H9 (cell line): ENCODE results near the gene KLHDC8A. TPM values are rescaled to one million over a fixed set of nuclear protein-coding genes. Genes with fewer than 3 reads are reported as not detected.

Experiments used
- DNase-seq: peaks from one replicate; pipeline ENCODE4 v3.0.0-alpha.2; 2017
- H2AFZ ChIP-seq: one replicate; pipeline ENCODE4 v1.6.1; 2013; ENCODE audit warnings: mild to moderate bottlenecking, low read length, control low read depth, moderate library complexity
- H2AK5ac ChIP-seq: 2 replicates; pipeline ENCODE4 v1.6.1; 2013; ENCODE audit warnings: low read length, control low read depth, mixed read lengths; ENCODE audit not compliant: insufficient read length
- H2BK120ac ChIP-seq: one replicate; pipeline ENCODE4 v1.6.1; 2013; ENCODE audit warnings: low read depth, mild to moderate bottlenecking, low read length, control low read depth, inconsistent platforms; ENCODE audit not compliant: poor library complexity, severe bottlenecking
- H2BK12ac ChIP-seq: 2 replicates; pipeline ENCODE4 v1.6.1; 2013; ENCODE audit warnings: low read length, control low read depth, mixed read lengths, low read depth; ENCODE audit not compliant: insufficient read length
- H2BK15ac ChIP-seq: 2 replicates; pipeline ENCODE4 v1.6.1; 2013; ENCODE audit warnings: low read depth, low read length, control low read depth
- H2BK20ac ChIP-seq: one replicate; pipeline ENCODE4 v1.6.1; 2013; ENCODE audit warnings: low read depth, mild to moderate bottlenecking, low read length, control low read depth, inconsistent platforms; ENCODE audit not compliant: poor library complexity, severe bottlenecking
- H2BK5ac ChIP-seq: 2 replicates; pipeline ENCODE4 v1.6.1; 2013; ENCODE audit warnings: low read length, control low read depth, mixed read lengths; ENCODE audit not compliant: insufficient read length
- H3K14ac ChIP-seq: 2 replicates; pipeline ENCODE4 v1.6.1; 2013; ENCODE audit warnings: low read length, control low read depth; ENCODE audit not compliant: insufficient read depth
- H3K18ac ChIP-seq: 2 replicates; pipeline ENCODE4 v1.6.1; 2013; ENCODE audit warnings: low read depth, mild to moderate bottlenecking, mixed read lengths, low read length, control low read depth; ENCODE audit not compliant: insufficient read length
- H3K23ac ChIP-seq: 2 replicates; pipeline ENCODE4 v1.6.1; 2013; ENCODE audit warnings: low read length, control low read depth, mixed read lengths, low read depth; ENCODE audit not compliant: insufficient read length
- H3K23me2 ChIP-seq: 2 replicates; pipeline ENCODE4 v1.6.1; 2013; ENCODE audit warnings: low read depth, mild to moderate bottlenecking, mixed read lengths, low read length, control low read depth; ENCODE audit not compliant: insufficient read length, poor library complexity, severe bottlenecking
- H3K27ac ChIP-seq: 2 replicates; pipeline ENCODE4 v1.5.1; 2013; ENCODE audit warnings: low read length, control low read depth, mixed read lengths, low read depth; ENCODE audit not compliant: insufficient read length
- H3K27me3 ChIP-seq: 2 replicates; pipeline ENCODE4 v1.6.1; 2013; ENCODE audit warnings: low read length, control low read depth, inconsistent platforms; ENCODE audit not compliant: insufficient read depth
- H3K4ac ChIP-seq: 2 replicates; pipeline ENCODE4 v1.6.1; 2013; ENCODE audit warnings: low read depth, mild to moderate bottlenecking, control low read depth, inconsistent platforms, low read length, moderate library complexity
- H3K4me1 ChIP-seq: 2 replicates; pipeline ENCODE4 v1.6.1; 2013; ENCODE audit warnings: low read length, control low read depth, inconsistent platforms; ENCODE audit not compliant: insufficient read depth
- H3K4me2 ChIP-seq: 2 replicates; pipeline ENCODE4 v1.6.1; 2013; ENCODE audit warnings: low read length, control low read depth, mixed read lengths; ENCODE audit not compliant: insufficient read length, insufficient read depth
- H3K56ac ChIP-seq: 2 replicates; pipeline ENCODE4 v1.6.1; 2013; ENCODE audit warnings: low read depth, mild to moderate bottlenecking, mixed read lengths, low read length, control low read depth; ENCODE audit not compliant: insufficient read length
- H3K79me1 ChIP-seq: 2 replicates; pipeline ENCODE4 v1.6.1; 2013; ENCODE audit warnings: low read depth, mild to moderate bottlenecking, moderate library complexity, low read length, control low read depth, inconsistent platforms; ENCODE audit not compliant: insufficient read depth, poor library complexity, severe bottlenecking
- H3K79me2 ChIP-seq: 2 replicates; pipeline ENCODE4 v1.6.1; 2013; ENCODE audit warnings: low read length, control low read depth, inconsistent platforms; ENCODE audit not compliant: insufficient read depth
- H3K9ac ChIP-seq: 2 replicates; pipeline ENCODE4 v1.6.1; 2013; ENCODE audit warnings: low read length, control low read depth, mixed read lengths; ENCODE audit not compliant: insufficient read length; ENCODE audit errors: extremely low read depth
- H3K9me3 ChIP-seq: one replicate; pipeline ENCODE4 v1.6.1; 2013; ENCODE audit warnings: low read depth, low read length, inconsistent platforms; ENCODE audit not compliant: control insufficient read depth
- H3T11ph ChIP-seq: one replicate; pipeline ENCODE4 v1.6.1; 2013; ENCODE audit warnings: mild to moderate bottlenecking, low read length, control low read depth, inconsistent platforms
- H4K20me1 ChIP-seq: one replicate; pipeline ENCODE4 v1.6.1; 2013; ENCODE audit not compliant: control insufficient read depth, insufficient read length, insufficient read depth
- H4K5ac ChIP-seq: 2 replicates; pipeline ENCODE4 v1.6.1; 2013; ENCODE audit warnings: low read depth, mild to moderate bottlenecking, mixed read lengths, low read length, control low read depth; ENCODE audit not compliant: insufficient read length
- H4K8ac ChIP-seq: replicated peaks from 2 replicates; pipeline ENCODE4 v1.6.1; 2013; ENCODE audit warnings: low read length, control low read depth, mixed read lengths, low read depth; ENCODE audit not compliant: insufficient read length
- H4K91ac ChIP-seq: 2 replicates; pipeline ENCODE4 v1.6.1; 2013; ENCODE audit warnings: low read depth, mild to moderate bottlenecking, moderate library complexity, mixed read lengths, low read length, control low read depth; ENCODE audit not compliant: insufficient read length
- H3K27ac Mint-ChIP-seq, 3 experiments: 2 replicates in 2 of 3; 3 replicates in 1 of 3; pipeline ENCODE4 v1.8.0; 2020 to 2021; ENCODE audit warnings: mixed read lengths in 3 of 3, mild to moderate bottlenecking in 1 of 3, moderate library complexity in 1 of 3
- H3K27me3 Mint-ChIP-seq: 2 replicates; pipeline ENCODE4 v1.8.0; 2021; ENCODE audit warnings: low read depth, mild to moderate bottlenecking, moderate library complexity, mixed read lengths
- H3K36me3 Mint-ChIP-seq, 3 experiments: 2 replicates in 2 of 3; 3 replicates in 1 of 3; pipeline ENCODE4 v1.8.0; 2020 to 2021; ENCODE audit warnings: low read depth in 3 of 3, mixed read lengths in 3 of 3; ENCODE audit not compliant: insufficient read depth in 1 of 3
- H3K4me1 Mint-ChIP-seq, 2 experiments: 2 replicates each; pipeline ENCODE4 v1.8.0; 2020; ENCODE audit warnings: mixed read lengths in 2 of 2
- H3K4me3 Mint-ChIP-seq, 2 experiments: 2 replicates in 1 of 2; 3 replicates in 1 of 2; pipeline ENCODE4 v1.8.0; 2020 to 2021; ENCODE audit warnings: mild to moderate bottlenecking in 2 of 2, mixed read lengths in 2 of 2, moderate library complexity in 1 of 2
- H3K9me3 Mint-ChIP-seq, 2 experiments: 2 replicates in 1 of 2; 3 replicates in 1 of 2; pipeline ENCODE4 v1.8.0; 2020; ENCODE audit warnings: mild to moderate bottlenecking in 2 of 2, mixed read lengths in 2 of 2, moderate library complexity in 1 of 2
- CTCF ChIP-seq: fragments of 200-600 bp; sonication (generic); conservative IDR thresholded peaks from 3 replicates; pipeline ENCODE4 v1.8.0; 2021; ENCODE audit warnings: antibody characterized with exemption, mild to moderate bottlenecking
- WGBS: extraction: QIAGEN DNeasy Blood & Tissue Kit; methylation state at CpG from one replicate; pipeline ENCODE4 v1.1.7; 2013; ENCODE audit warnings: missing lambda C conversion rate, low lambda C conversion rate, mixed read lengths; ENCODE audit not compliant: insufficient read length; ENCODE audit errors: extremely low coverage; 5-methylcytosine and 5-hydroxymethylcytosine counted together
- total RNA-seq: library from RNA; stranded (reverse); gene quantifications from 2 replicates; pipeline ENCODE4 v1.2.1, GENCODE V29; 2021

KLHDC8A gene
- total RNA-seq, 1 experiment from 2014 or later, result 0.96 TPM

DNA sequence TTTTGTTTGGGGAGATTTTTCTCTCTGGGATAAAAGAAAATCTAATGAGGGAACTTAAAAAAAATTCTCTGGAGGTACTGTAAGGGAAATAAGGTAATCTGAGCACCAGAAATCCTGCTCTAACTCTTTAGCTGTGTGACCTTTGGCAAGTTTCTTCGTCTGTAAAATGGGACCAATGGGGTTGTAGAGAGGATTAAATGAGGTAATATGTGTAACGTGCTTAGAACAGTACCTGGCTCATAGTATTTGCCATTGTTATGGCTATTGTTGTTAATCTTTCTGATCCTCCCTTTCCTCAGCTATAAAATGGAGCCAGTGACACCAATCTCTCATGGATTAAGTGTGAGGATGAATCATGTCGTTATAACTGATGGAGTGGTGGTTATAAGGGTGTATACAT, 845 bp upstream of the KLHDC8A start:
- Histone ChIP-seq H3K23me2 (no peaks in the 10 kb centered on the region), H3K4me1 (peaks cover 10% of the 10 kb centered on the region; the same call in 1 of the 2 replicates), H4K5ac (no peak overlapping the region), H4K91ac (no peak overlapping the region), H3K9me3 (no peaks in the 10 kb centered on the region), H2AK5ac (no peak overlapping the region), H3K4me2 (no peak overlapping the region), H3K23ac (no peak overlapping the region), H3K56ac (no peak overlapping the region), H2BK12ac (no peak overlapping the region), H3K4ac (no peak overlapping the region), H3K9ac (no peak overlapping the region), H2BK20ac (no peak overlapping the region), H4K8ac (no peak overlapping the region), H3T11ph (no peak overlapping the region), H3K27ac (no peak overlapping the region), H2AFZ (no peak overlapping the region), H3K14ac (no peak overlapping the region), H2BK120ac (no peak overlapping the region), H3K18ac (no peak overlapping the region), H2BK5ac (no peak overlapping the region), H3K79me2 (no peaks in the 10 kb centered on the region), H4K20me1 (no peaks in the 10 kb centered on the region), H2BK15ac (no peak overlapping the region), H3K27me3 (no peaks in the 10 kb centered on the region), H3K79me1 (no peaks in the 10 kb centered on the region)
- no peak for TF ChIP-seq CTCF
- Mint-ChIP-seq H3K27ac (no peak overlapping the region), H3K4me1 (peaks cover 63 to 66% of the 10 kb centered on the region in 2 experiments), H3K27me3 (peaks cover 3% of the 10 kb centered on the region), H3K9me3 (no peaks in the 10 kb centered on the region), H3K36me3 (no peaks in the 10 kb centered on the region; a peak in 1 of 7 replicates), H3K4me3 (no peak overlapping the region)
- WGBS, result no CpG with 5 or more reads among the region's 3 CpGs
- no peak for DNase-seq
